Measurements from ENCODE around the gene IL7R.
A peak's percentile ranks its signal among the peaks of the same experiment; 100 is the strongest.

The IL7R gene

GRCh38 chr5:35908814-35909213, 52.1 kb downstream of the IL7R start:
- no peak for DNase-seq (ENCODE audit: low read depth)

- no peak for DNase-seq (ENCODE audit: low read depth)
Observed at GRCh38 chr5:35919191-35919590, 62.5 kb downstream of the IL7R start.

DNA sequence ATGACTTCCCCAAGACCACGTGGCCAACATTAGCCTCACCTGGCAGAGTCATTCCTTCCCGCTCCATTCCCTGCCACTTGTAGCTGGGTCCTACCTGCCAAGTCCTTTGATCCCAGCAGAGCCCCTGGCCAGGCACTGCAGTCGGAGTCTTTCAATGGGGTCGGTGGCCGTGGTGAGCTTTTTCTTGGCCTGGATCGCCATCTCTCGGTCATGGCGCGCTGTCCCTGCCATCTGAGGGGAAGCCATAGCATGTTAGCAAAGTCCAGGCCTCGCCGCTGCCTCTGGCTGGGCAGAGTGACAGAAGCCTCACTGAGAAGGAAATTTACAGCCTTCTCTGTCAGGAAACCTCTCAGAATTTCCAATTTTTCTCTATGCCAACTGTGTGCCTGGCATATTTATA, 64.2 kb downstream of the IL7R start:
- no peak for DNase-seq (ENCODE audit: low read depth)

DNA sequence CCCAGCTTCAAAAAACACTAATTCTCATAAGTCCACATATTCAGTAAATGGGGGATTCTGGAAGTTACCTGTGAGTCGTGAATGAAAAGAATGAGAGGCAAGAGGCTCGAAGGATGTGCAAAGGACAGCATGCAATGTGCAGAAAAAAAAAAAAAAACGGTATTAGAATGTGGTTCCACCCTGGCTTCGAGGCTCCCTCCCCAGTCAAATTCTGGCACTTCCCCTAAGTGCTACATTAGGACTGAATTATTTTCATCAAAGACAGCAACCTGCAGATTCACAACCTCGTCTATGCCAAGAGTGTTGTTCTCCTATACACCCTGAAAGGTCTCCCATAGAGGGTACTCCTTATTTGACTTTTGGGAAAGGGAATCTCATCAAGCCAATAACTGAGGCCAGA, 65.2 kb downstream of the IL7R start:
- no peak for DNase-seq (ENCODE audit: low read depth)

- DNase-seq (ENCODE audit: low read depth): no peak
Observed at GRCh38 chr5:35922468-35922867, 65.8 kb downstream of the IL7R start.

- no peak for DNase-seq (ENCODE audit: low read depth)
Observed at GRCh38 chr5:35924122-35924949, 67.6 kb downstream of the IL7R start.

DNA sequence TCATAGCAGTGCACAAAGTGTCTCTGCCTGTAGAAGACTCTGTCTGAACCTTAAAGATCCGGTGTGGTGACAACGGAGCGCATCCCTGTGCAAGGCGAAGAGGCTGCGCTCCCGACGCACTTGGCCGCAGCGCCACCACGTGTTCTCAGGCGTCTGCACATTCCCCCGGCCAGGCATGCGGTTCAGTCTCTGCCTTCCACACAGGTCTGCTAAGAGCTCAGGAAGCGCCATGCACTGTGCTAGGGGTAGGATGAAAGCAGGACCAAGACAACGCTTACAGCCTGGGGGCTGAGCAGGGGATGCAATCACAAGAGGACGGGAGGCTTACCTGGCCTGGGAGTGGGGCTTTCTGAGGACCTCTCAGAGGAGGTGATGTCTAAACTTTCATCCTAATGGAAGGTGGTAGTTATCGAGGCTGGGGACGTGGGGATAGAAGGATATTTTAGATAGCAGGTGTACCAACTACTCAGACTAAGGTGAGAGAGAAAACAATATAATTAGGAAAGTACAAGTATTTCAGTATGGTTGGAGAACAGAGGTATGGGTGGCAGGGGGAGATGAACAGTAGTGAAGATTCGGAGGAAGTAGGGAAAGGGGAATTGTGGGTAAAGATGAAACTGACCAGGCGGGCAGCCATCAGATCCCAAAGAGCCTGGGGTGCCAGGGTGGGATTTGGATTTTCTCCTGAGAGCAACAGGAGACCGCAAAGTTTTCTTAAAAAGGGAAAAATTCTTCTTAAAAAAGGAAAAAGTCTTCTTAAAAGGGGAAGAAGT, 68.4 kb downstream of the IL7R start:
- DNase-seq (ENCODE audit: low read depth): peak; percentile 67

DNA sequence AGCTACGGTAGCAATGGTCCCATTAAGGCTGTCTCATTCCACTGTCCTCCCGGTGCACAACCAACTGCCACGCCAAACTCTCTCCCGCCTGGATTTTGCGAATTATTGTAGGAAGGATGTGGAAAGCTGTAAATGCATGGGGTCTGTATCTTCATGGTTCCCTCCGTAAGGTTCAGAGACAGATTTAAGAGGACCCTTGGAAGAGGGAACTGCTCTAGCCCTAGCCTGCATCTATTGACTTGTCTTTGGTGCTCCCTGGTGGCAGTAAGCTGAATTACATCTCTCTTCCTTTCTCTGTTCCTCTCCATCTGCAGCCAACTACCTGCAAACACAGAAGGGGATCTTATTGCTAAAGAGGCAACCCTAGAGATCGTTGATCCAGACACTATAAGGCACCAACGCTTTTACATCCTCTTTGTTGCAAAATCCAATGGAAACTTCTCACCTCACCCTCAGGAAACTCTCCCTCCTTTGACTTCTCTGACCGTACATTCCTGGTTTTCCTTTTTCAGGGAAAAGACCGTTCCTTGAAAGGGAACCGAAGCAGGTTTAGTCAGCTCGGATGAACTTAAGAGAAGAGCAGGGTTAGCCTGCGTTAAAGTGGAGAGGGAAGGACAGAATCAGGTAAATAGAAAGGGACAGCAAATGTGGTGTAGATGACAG, 69.8 kb downstream of the IL7R start:
- peak; percentile 40 for DNase-seq (ENCODE audit: low read depth)

Measured in stimulated activated CD8-positive, alpha-beta memory T cell treated with anti-CD3 and anti-CD28 coated beads, Interleukin-15, amount 100 ng/mL, for 1 hour (primary cell).